ENCODE results near the gene JUND. TPM values are rescaled to one million over a fixed set of nuclear protein-coding genes. Genes with fewer than 3 reads are reported as not detected.

JUND gene
- total and polyA plus RNA-seq, 2 of the 4 experiments (the other 2 are of a cell fraction) = 14.2 to 77.2 TPM

GRCh38 chr19:18253716-18254115, 27.7 kb downstream of the JUND start:
- ChIA-PET POLR2A (ENCODE audit: unreplicated experiment) (no interaction called here), CTCF (interaction anchor here (1.3 to 1.5 kb wide), 2 partner anchors 25 to 26 kb away, joined by 3 read pairs; no protein-coding TSS in a partner anchor)
- Histone ChIP-seq H3K9me1 (ENCODE audit: insufficient read depth, low read length) (no peaks in the 10 kb centered on the region), H2BK20ac (ENCODE audit: low read depth, low read length) (no peak overlapping the region), H3K36me3 (ENCODE audit: control insufficient read depth, insufficient read depth, low read length) (no peaks in the 10 kb centered on the region), H2BK15ac (ENCODE audit: low read depth, low read length) (no peak overlapping the region), H2AK9ac (replicated peaks; ENCODE audit: low read depth, low read length, poor library complexity) (no peak overlapping the region), H2AFZ (replicated peaks; ENCODE audit: low read length, poor library complexity) (no peak overlapping the region), H4K8ac (ENCODE audit: low read depth in 2 of 2, low read length in 2 of 2) (no peak overlapping the region), H2AK5ac (ENCODE audit: low read depth, low read length) (no peak overlapping the region), H3K4ac (ENCODE audit: low read depth, low read length) (no peak overlapping the region), H3K9ac (ENCODE audit: low read depth, low read length) (no peak overlapping the region), H3K4me2 (ENCODE audit: low read depth, low read length) (no peak overlapping the region), H2BK120ac (ENCODE audit: low read depth, low read length) (no peak overlapping the region), H4K91ac (ENCODE audit: insufficient read depth, low read depth, low read length) (no peak overlapping the region), H3K4me1 (ENCODE audit: control insufficient read depth, insufficient read depth, low read length) (no peaks in the 10 kb centered on the region), H3K27ac (ENCODE audit: insufficient read depth, low read length) (no peak overlapping the region), H3K14ac (replicated peaks; ENCODE audit: low read depth, low read length) (no peak overlapping the region), H3K18ac (ENCODE audit: low read depth, low read length) (no peak overlapping the region), H3K27me3 (ENCODE audit: control insufficient read depth, insufficient read depth, low read length) (peaks cover 22% of the 10 kb centered on the region), H4K20me1 (ENCODE audit: insufficient read depth, low read length) (no peaks in the 10 kb centered on the region), H2BK5ac (ENCODE audit: low read depth, low read length, poor library complexity, severe bottlenecking) (no peak overlapping the region), H3K9me3 (ENCODE audit: control insufficient read depth, insufficient read depth, low read length) (no peaks in the 10 kb centered on the region), H3K4me3 (ENCODE audit: insufficient read depth, low read depth, low read length) (no peak overlapping the region), H3K56ac (ENCODE audit: extremely low read depth, insufficient read depth, low read length) (no peak overlapping the region), H4K5ac (ENCODE audit: low read depth, low read length) (no peak overlapping the region), H3K23ac (ENCODE audit: low read depth, low read length) (no peak overlapping the region), H3K79me1 (ENCODE audit: low read depth in 1 of 2, low read length in 2 of 2) (no peaks in the 10 kb centered on the region)
- in situ Hi-C loops (cut with MboI; ENCODE audit: low sequenced_read_pairs) (loop anchor here (5.0 kb wide), 1 partner anchor 141 kb away; no protein-coding TSS in a partner anchor), dilution Hi-C loops (cut with HindIII; ENCODE audit: low sequenced_read_pairs, unreplicated experiment) (no loop called here), intact Hi-C loops (cut with micrococcal nuclease) (loop anchor here (5.0 kb wide), 1 partner anchor 81 kb away; the partner anchor contains the start of gene IFI30)
- 66% methylated on average over 3 of the region's 5 CpGs; no CpG with 5 or more reads in 1 of the 2 experiments for WGBS, 2 experiments (ENCODE audit: extremely low coverage in 2 of 2, insufficient read length in 1 of 2)
- no TSS peak for BruUV-seq (replicated peaks)
- TF ChIP-seq MAZ (IDR thresholded peaks at IDR 0.05; ENCODE audit: borderline replicate concordance, low read depth, low read length) = no peak
- TF ChIP-seq RAD21 (IDR thresholded peaks at IDR 0.05; ENCODE audit: low read length) = no peak
- no peak for DNase-seq
- ATAC-seq (ENCODE audit: low read depth) = no peak
